Measurements from ENCODE around the gene SYMPK.

The SYMPK gene

DNA sequence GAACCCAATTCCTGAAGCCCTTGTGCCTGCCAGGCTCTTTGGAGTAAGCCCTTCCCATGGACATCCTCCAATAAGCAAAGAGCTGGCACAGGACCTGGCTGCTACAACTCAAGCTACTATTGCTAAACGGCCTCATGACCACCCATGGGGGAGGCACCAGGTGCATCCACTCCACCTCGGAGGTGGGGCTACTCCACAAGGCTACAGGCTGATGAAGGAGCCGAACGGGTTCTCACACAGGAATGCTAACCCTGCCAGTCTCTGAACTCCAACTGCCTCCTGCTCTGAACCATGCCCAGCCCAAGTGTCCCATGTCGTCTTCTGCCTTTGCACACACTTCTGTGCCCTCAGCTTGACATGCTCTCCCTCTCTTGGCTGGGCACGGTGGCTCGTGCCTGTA, 10.0 kb downstream of the SYMPK start:
- no peak overlapping the region for H3K4me3 ChIP-seq (ENCODE audit: low read depth, low read length)
- TF ChIP-seq, protein P1, sequence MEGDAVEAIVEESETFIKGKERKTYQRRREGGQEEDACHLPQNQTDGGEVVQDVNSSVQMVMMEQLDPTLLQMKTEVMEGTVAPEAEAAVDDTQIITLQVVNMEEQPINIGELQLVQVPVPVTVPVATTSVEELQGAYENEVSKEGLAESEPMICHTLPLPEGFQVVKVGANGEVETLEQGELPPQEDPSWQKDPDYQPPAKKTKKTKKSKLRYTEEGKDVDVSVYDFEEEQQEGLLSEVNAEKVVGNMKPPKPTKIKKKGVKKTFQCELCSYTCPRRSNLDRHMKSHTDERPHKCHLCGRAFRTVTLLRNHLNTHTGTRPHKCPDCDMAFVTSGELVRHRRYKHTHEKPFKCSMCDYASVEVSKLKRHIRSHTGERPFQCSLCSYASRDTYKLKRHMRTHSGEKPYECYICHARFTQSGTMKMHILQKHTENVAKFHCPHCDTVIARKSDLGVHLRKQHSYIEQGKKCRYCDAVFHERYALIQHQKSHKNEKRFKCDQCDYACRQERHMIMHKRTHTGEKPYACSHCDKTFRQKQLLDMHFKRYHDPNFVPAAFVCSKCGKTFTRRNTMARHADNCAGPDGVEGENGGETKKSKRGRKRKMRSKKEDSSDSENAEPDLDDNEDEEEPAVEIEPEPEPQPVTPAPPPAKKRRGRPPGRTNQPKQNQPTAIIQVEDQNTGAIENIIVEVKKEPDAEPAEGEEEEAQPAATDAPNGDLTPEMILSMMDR (IDR thresholded peaks at IDR 0.05; ENCODE audit: control insufficient read depth, extremely low read depth, insufficient read depth), result no peak
- DNase-seq (ENCODE audit: low read depth), result no peak

GRCh38 chr19:45852145-45852750, 10.7 kb downstream of the SYMPK start:
- no peak for DNase-seq (ENCODE audit: low read depth)
- no peak overlapping the region for H3K4me3 ChIP-seq (ENCODE audit: low read depth, low read length)
- TF ChIP-seq, protein P1 (IDR thresholded peaks at IDR 0.05; ENCODE audit: control insufficient read depth, extremely low read depth, insufficient read depth), result no peak

GRCh38 chr19:45848922-45849321, 14.0 kb downstream of the SYMPK start:
- DNase-seq (ENCODE audit: low read depth), result no peak
- TF ChIP-seq, protein P1 (IDR thresholded peaks at IDR 0.05; ENCODE audit: control insufficient read depth, extremely low read depth, insufficient read depth), result no peak
- H3K4me3 ChIP-seq (ENCODE audit: low read depth, low read length), result no peak overlapping the region

- DNase-seq (ENCODE audit: low read depth), result no peak
- TF ChIP-seq, protein P1 (IDR thresholded peaks at IDR 0.05; ENCODE audit: control insufficient read depth, extremely low read depth, insufficient read depth), result no peak
- no peak overlapping the region for H3K4me3 ChIP-seq (ENCODE audit: low read depth, low read length)
Observed at GRCh38 chr19:45847663-45848062, 15.3 kb downstream of the SYMPK start.

DNA sequence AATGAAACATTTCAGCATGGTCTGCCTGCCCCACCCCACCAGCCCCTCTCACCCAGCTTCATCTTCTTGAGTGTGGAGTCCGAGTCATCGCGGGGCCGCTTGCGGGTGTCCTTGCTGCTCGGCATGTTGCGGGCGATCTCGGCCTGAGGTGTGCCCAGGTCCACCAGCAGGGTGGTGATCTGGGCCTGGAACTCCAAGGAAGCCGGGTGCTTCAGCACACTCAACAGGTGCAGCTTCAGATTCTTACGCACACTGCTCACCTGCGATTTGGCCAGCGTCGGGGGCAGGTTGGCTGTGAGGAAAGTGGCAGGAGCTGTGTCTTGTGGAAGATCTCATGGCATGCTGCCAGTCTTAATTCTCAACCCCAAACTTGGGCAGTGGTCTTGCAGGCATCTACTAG, 20.7 kb downstream of the SYMPK start:
- no peak overlapping the region for H3K4me3 ChIP-seq (ENCODE audit: low read depth, low read length)
- TF ChIP-seq, protein P1 (IDR thresholded peaks at IDR 0.05; ENCODE audit: control insufficient read depth, extremely low read depth, insufficient read depth), result no peak
- no peak for DNase-seq (ENCODE audit: low read depth)

DNA sequence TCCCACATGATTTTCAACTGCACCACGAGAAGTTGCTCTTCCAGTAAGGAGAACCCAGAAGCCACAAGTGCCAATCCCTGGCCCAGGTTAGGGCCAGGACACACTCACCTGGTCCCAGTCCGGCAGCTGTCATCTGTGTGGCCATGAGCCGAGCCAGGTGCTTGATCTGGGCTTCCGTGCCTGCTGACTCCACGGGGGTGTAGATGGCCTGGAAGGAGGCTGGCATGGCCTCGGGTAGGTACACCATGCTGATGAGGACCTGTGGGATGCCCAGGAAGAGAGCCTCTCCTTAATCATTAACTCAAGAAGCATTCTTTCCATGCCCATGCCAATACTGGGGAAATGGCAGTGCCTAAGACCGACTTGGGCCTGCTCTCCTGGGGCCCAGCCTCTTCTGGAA, 28.0 kb downstream of the SYMPK start:
- TF ChIP-seq, protein P1 (IDR thresholded peaks at IDR 0.05; ENCODE audit: control insufficient read depth, extremely low read depth, insufficient read depth), result no peak
- no peak for DNase-seq (ENCODE audit: low read depth)
- no peak overlapping the region for H3K4me3 ChIP-seq (ENCODE audit: low read depth, low read length)

- no peak for DNase-seq (ENCODE audit: low read depth)
- no peak overlapping the region for H3K4me3 ChIP-seq (ENCODE audit: low read depth, low read length)
- TF ChIP-seq, protein P1 (IDR thresholded peaks at IDR 0.05; ENCODE audit: control insufficient read depth, extremely low read depth, insufficient read depth), result no peak
Observed at GRCh38 chr19:45828945-45829344, 34.0 kb downstream of the SYMPK start.
